Measurements from ENCODE around the gene AP2A1. TPM values are rescaled to one million over a fixed set of nuclear protein-coding genes. Genes with fewer than 3 reads are reported as not detected.
A peak's percentile ranks its signal among the peaks of the same experiment; 100 is the strongest.

AP2A1 gene
- polyA plus RNA-seq, 1 experiment: 59.1 TPM

GRCh38 chr19:49849433-49850220 lies 82.8 kb downstream of the AP2A1 start:
- Histone ChIP-seq H3K4me3 (ENCODE audit: low read depth, low read length) (no peak overlapping the region), H3K27me3 (ENCODE audit: control insufficient read depth, insufficient read depth, low read length) (no peaks in the 10 kb centered on the region), H3K27ac (ENCODE audit: low read depth, low read length) (no peak overlapping the region), H3K9me3 (ENCODE audit: control insufficient read depth, insufficient read depth, low read length) (peaks cover 6% of the 10 kb centered on the region)
- TF ChIP-seq CTCF (IDR thresholded peaks at IDR 0.05; ENCODE audit: low read depth, low read length): no peak
- ChIA-PET CTCF (no interaction called here), POLR2A (interaction anchor here (1.0 to 2.0 kb wide), 4 partner anchors 10 to 27 kb away, joined by 4 to 16 read pairs (median 13); partner anchors contain the start of genes AKT1S1 and TBC1D17)
- no peak for DNase-seq (ENCODE audit: low read depth, low spot score)

- TF ChIP-seq CTCF (IDR thresholded peaks at IDR 0.05; ENCODE audit: low read depth, low read length): no peak
- peaks cover 6% of the 10 kb centered on the region for H3K9me3 ChIP-seq (ENCODE audit: control insufficient read depth, insufficient read depth, low read length)
- no peak overlapping the region for H3K27ac ChIP-seq (ENCODE audit: low read depth, low read length)
- H3K4me3 ChIP-seq (ENCODE audit: low read depth, low read length): peak overlapping the region; percentile 84
- CTCF ChIA-PET: interaction anchor here (0.8 to 1.4 kb wide), 2 partner anchors 9 to 37 kb away, joined by 3 read pairs; partner anchors contain the start of gene FUZ
- POLR2A ChIA-PET: interaction anchor here (0.8 to 2.0 kb wide), 8 partner anchors 9 to 210 kb away, joined by 3 to 16 read pairs (median 6); partner anchors contain the start of genes AKT1S1, AP2A1, FUZ and TBC1D17
- DNase-seq (ENCODE audit: low read depth, low spot score): no peak
- H3K27me3 ChIP-seq (ENCODE audit: control insufficient read depth, insufficient read depth, low read length): no peaks in the 10 kb centered on the region
These were observed 83.4 kb downstream of the AP2A1 start for GRCh38 chr19:49850221-49850486.

- peak; percentile 71 for DNase-seq (ENCODE audit: low read depth, low spot score)
- Histone ChIP-seq H3K9me3 (ENCODE audit: control insufficient read depth, insufficient read depth, low read length) (peaks cover 6% of the 10 kb centered on the region), H3K4me3 (ENCODE audit: low read depth, low read length) (peak within 1 kb of the TSS; percentile 84), H3K27ac (ENCODE audit: low read depth, low read length) (peak within 1 kb of the TSS; percentile 100), H3K27me3 (ENCODE audit: control insufficient read depth, insufficient read depth, low read length) (no peaks in the 10 kb centered on the region)
- TF ChIP-seq CTCF (IDR thresholded peaks at IDR 0.05; ENCODE audit: low read depth, low read length): no peak
- ChIA-PET CTCF (interaction anchor here (0.8 to 1.4 kb wide), 2 partner anchors 8 to 37 kb away, joined by 3 read pairs; partner anchors contain the start of gene FUZ), POLR2A (interaction anchor here (0.6 to 2.0 kb wide), 9 partner anchors 8 to 210 kb away, joined by 3 to 16 read pairs (median 6); partner anchors contain the start of genes AKT1S1, AP2A1, FUZ and TBC1D17)
These were observed 83.9 kb downstream of the AP2A1 start, which contains the start of gene PTOV1 for GRCh38 chr19:49850487-49851342. TSS of gene PTOV1 (plus strand) at chr19:49851159.

- TF ChIP-seq CTCF (IDR thresholded peaks at IDR 0.05; ENCODE audit: low read depth, low read length): no peak
- H3K4me3 ChIP-seq (ENCODE audit: low read depth, low read length): peak overlapping the region; percentile 84
- DNase-seq (ENCODE audit: low read depth, low spot score): no peak
- H3K27me3 ChIP-seq (ENCODE audit: control insufficient read depth, insufficient read depth, low read length): no peaks in the 10 kb centered on the region
- H3K27ac ChIP-seq (ENCODE audit: low read depth, low read length): peak overlapping the region; percentile 39
- ChIA-PET POLR2A (interaction anchor here (1.2 to 2.0 kb wide), 4 partner anchors 17 to 211 kb away, joined by 3 to 13 read pairs (median 10); partner anchors contain the start of genes AKT1S1 and TBC1D17), CTCF (interaction anchor here (1.4 kb wide), 1 partner anchor 38 kb away, joined by 3 read pairs; the partner anchor contains the start of gene FUZ)
- peaks cover 6% of the 10 kb centered on the region for H3K9me3 ChIP-seq (ENCODE audit: control insufficient read depth, insufficient read depth, low read length)
These were observed 84.9 kb downstream of the AP2A1 start for GRCh38 chr19:49851456-49852259.
